ENCODE results near the gene CA10.

GRCh38 chr17:51707216-51707615 lies 451.3 kb downstream of the CA10 start:
- TF ChIP-seq CTCF (IDR thresholded peaks at IDR 0.05) (no peak), POLR2A (IDR thresholded peaks at IDR 0.05) (no peak)
